Immature natural killer cell (primary cell): ENCODE results near the gene TMEM266. TPM values are rescaled to one million over a fixed set of nuclear protein-coding genes. Genes with fewer than 3 reads are reported as not detected.

Experiments
- DNase-seq, 3 donors: peaks; one replicate each; pipeline ENCODE4 v3.0.0; 2022; ENCODE audit warnings: mixed read lengths in 1 of 3
- H3K27ac Mint-ChIP-seq, 6 donors: one replicate each; pipeline ENCODE4 v1.8.0; 2020; ENCODE audit warnings: mixed read lengths in 6 of 6, mild to moderate bottlenecking in 5 of 6, inconsistent platforms in 4 of 6, moderate library complexity in 3 of 6
- H3K27me3 Mint-ChIP-seq, 3 donors: one replicate each; pipeline ENCODE4 v1.8.0; 2020 to 2021; ENCODE audit warnings: low read depth in 3 of 3, mild to moderate bottlenecking in 3 of 3, mixed read lengths in 3 of 3, moderate library complexity in 3 of 3, inconsistent platforms in 1 of 3
- H3K36me3 Mint-ChIP-seq, 3 donors: one replicate each; pipeline ENCODE4 v1.8.0; 2020; ENCODE audit warnings: mixed read lengths in 3 of 3, inconsistent platforms in 2 of 3, mild to moderate bottlenecking in 2 of 3
- H3K4me1 Mint-ChIP-seq, 2 donors: one replicate each; pipeline ENCODE4 v1.8.0; 2020; ENCODE audit warnings: inconsistent platforms in 2 of 2, mild to moderate bottlenecking in 2 of 2, mixed read lengths in 2 of 2, moderate library complexity in 1 of 2
- H3K4me3 Mint-ChIP-seq, 5 donors: one replicate each; pipeline ENCODE4 v1.8.0; 2020; ENCODE audit warnings: mild to moderate bottlenecking in 5 of 5, mixed read lengths in 5 of 5, inconsistent platforms in 3 of 5, moderate library complexity in 3 of 5
- H3K9me3 Mint-ChIP-seq, 6 donors: one replicate each; pipeline ENCODE4 v1.8.0; 2020; ENCODE audit warnings: mild to moderate bottlenecking in 6 of 6, mixed read lengths in 6 of 6, inconsistent platforms in 4 of 6, moderate library complexity in 3 of 6
- polyA plus RNA-seq, 3 donors: library from polyadenylated mRNA; unstranded; fragments of 300-500 nt; fragmentation: Illumina TruSeq; gene quantifications; one replicate each; pipeline ENCODE4 v1.2.3, GENCODE V29; 2021

Gene TMEM266
- polyA plus RNA-seq, 3 donors from 2014 or later, result not detected

DNA sequence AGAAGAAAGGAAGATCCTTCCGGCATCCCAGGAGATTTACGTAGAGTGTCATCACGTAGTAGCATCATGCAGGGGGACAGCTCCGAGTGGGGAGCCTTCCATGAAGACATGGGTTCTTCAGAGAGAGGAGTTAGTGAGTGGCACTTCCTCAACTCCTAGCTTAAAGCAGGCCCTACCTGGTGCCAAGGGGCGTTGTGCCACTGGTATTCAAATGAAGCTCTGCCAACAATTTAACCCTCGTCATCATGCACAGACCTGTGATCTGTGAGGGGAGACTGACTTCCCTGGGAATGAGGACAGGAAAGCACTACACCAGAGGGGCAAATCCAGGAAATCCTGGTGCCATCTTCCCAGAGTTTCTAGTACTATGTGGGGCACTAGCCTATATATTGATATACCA, 59.0 kb downstream of the TMEM266 start:
- no peaks in the 10 kb centered on the region for H3K4me1 Mint-ChIP-seq
- H3K27me3 Mint-ChIP-seq, result peaks cover 0 to 6% (median 0%) of the 10 kb centered on the region in 3 donors
- DNase-seq, result no peak
- H3K36me3 Mint-ChIP-seq, result no peaks in the 10 kb centered on the region
- H3K9me3 Mint-ChIP-seq, result no peaks in the 10 kb centered on the region
- H3K27ac Mint-ChIP-seq, result no peak overlapping the region
- H3K4me3 Mint-ChIP-seq, result no peak overlapping the region

DNA sequence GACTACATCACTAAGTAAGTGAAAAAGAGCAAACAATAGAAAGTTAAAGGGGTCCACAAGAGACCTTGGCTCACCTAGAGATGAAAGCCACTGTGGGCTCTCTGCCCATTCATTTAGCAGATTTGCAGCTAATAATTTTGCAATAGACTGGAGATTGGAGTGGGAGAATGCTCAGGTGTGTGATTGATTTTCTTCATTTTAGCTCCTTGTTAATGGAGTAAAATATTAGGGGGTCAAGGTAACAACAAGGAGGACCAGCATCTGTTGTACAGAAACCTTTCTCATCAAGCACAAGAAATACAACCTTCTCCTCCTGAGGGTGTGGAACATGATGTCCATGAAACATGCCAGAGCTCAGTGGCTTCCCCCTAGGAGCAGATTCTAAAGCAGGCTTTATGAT, 63.2 kb downstream of the TMEM266 start:
- Mint-ChIP-seq H3K4me1 (no peaks in the 10 kb centered on the region), H3K9me3 (no peaks in the 10 kb centered on the region)

DNA sequence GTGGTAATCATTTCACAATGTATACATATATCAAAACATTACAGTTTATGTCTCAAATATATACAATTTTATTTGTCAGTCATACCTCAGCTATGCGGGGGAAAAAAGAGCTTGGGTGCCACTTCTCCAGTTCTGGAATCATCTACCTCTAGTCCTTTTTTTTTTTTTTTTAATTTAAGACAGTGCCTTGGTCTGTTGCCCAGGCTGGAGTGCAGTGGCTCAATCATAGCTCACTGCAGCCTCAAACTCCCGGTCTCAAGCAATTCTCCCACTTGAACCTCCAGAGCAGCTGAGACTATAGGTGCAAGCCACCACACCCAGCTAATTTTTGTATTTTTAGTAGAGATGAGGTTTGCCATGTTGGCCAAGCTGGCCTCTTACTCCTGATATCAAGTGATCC, 67.4 kb downstream of the TMEM266 start:
- no peaks in the 10 kb centered on the region for H3K36me3 Mint-ChIP-seq
- no peak overlapping the region for H3K27ac Mint-ChIP-seq
- DNase-seq, result no peak
- no peak overlapping the region for H3K4me3 Mint-ChIP-seq
- H3K9me3 Mint-ChIP-seq, result no peaks in the 10 kb centered on the region
- no peaks in the 10 kb centered on the region for H3K4me1 Mint-ChIP-seq
- peaks cover 1 to 11% (median 5%) of the 10 kb centered on the region in 3 donors for H3K27me3 Mint-ChIP-seq

More for the DNA sequence above, 63.2 kb downstream of the TMEM266 start:
- peaks cover 0 to 7% (median 1%) of the 10 kb centered on the region in 3 donors for H3K27me3 Mint-ChIP-seq
- H3K36me3 Mint-ChIP-seq, result no peaks in the 10 kb centered on the region
- no peak for DNase-seq
- no peak overlapping the region for H3K27ac Mint-ChIP-seq
- H3K4me3 Mint-ChIP-seq, result no peak overlapping the region

DNA sequence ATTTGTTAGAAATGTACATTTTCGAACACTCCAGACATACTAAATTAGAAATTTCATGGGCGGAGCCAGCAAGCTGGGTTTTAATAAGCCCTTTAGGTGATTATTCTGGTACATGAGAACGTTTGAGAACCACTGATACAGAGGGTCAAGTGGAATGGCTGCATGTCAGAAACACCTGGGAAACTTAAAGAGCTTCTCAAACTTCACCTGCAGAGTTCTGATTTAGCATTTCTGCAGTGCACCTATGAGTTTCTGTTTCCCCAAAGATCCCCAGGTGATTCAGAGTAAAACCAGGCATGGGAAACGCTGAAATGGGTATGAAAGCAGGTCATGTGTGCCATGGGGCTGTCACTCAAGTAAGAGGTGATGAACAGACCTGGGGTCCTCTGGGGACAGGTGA, 68.1 kb downstream of the TMEM266 start:
- no peak overlapping the region for H3K4me3 Mint-ChIP-seq
- H3K27me3 Mint-ChIP-seq, result peaks cover 1 to 11% (median 5%) of the 10 kb centered on the region in 3 donors
- H3K9me3 Mint-ChIP-seq, result no peaks in the 10 kb centered on the region
- DNase-seq, result no peak
- H3K27ac Mint-ChIP-seq, result no peak overlapping the region
- H3K36me3 Mint-ChIP-seq, result no peaks in the 10 kb centered on the region
- H3K4me1 Mint-ChIP-seq, result no peaks in the 10 kb centered on the region

DNA sequence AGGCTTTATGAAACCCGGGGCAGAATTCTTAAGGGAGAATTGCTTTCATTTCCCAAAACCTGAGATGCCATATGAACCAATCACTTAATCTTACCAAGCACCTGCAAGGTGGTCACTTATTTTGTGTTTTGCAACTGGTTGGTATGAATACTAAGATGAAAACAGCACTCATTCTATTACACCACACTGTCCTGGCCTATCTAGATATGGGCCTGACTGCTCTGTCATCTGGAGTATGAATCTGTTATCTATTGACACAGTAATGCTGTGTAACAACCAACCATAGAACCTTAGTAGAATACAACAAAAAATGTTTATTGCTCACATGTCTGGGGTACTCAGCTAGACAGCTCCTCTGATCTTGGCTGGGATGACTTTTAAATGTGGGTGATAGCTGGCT, 74.8 kb downstream of the TMEM266 start:
- H3K36me3 Mint-ChIP-seq, result no peaks in the 10 kb centered on the region
- H3K9me3 Mint-ChIP-seq, result no peaks in the 10 kb centered on the region
- H3K4me1 Mint-ChIP-seq, result no peaks in the 10 kb centered on the region
- H3K4me3 Mint-ChIP-seq, result no peak overlapping the region
- no peak overlapping the region for H3K27ac Mint-ChIP-seq
- DNase-seq, result no peak
- H3K27me3 Mint-ChIP-seq, result peaks cover 0 to 6% (median 5%) of the 10 kb centered on the region in 3 donors

DNA sequence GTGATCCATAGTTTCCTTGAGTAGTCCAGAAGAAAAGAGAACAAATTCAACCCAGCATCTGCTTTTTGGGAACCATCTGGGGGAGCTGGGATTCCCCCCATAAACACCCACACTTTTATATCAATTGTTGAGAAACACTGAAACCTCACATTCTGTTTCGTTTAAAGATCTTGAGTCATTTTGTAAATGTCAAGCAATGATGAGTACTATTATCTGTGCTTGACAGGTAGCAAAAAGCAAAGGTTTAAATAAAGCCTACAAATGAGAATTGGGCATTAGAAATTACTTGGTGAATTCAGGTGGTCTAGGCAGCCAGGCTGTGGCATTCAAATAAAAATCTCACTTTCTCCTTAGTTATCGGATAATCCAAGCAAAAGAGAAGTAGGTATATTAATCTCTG, 75.7 kb downstream of the TMEM266 start:
- Mint-ChIP-seq H3K4me1 (no peaks in the 10 kb centered on the region), H3K9me3 (no peaks in the 10 kb centered on the region), H3K27ac (no peak overlapping the region), H3K27me3 (peaks cover under 1 to 6% (median 2%) of the 10 kb centered on the region in 3 donors), H3K36me3 (no peaks in the 10 kb centered on the region), H3K4me3 (no peak overlapping the region)
- no peak for DNase-seq

DNA sequence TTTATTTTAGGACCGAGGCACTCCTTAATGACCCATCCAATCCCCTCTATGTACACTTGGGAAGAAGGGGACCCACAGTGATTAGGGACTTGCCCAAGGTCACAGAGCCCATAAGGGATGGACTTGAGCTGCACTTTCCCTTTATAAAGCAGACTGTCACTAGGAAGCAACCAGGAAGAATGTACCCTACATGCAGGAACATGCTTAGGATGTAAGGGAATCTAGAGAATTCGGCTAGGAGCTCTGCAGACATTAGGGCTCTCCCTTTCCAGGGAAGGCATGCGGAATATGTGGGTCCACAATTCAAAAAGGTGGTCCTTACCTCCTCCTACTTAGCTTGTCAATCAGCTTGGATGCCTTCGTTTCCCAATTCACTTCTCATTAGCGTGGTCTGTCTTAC, 78.7 kb downstream of the TMEM266 start:
- DNase-seq, result no peak
- no peak overlapping the region for H3K27ac Mint-ChIP-seq
- H3K9me3 Mint-ChIP-seq, result no peaks in the 10 kb centered on the region
- no peaks in the 10 kb centered on the region for H3K36me3 Mint-ChIP-seq
- no peaks in the 10 kb centered on the region for H3K4me1 Mint-ChIP-seq
- no peak overlapping the region for H3K4me3 Mint-ChIP-seq
- H3K27me3 Mint-ChIP-seq, result peaks cover 2 to 6% (median 4%) of the 10 kb centered on the region in 3 donors

DNA sequence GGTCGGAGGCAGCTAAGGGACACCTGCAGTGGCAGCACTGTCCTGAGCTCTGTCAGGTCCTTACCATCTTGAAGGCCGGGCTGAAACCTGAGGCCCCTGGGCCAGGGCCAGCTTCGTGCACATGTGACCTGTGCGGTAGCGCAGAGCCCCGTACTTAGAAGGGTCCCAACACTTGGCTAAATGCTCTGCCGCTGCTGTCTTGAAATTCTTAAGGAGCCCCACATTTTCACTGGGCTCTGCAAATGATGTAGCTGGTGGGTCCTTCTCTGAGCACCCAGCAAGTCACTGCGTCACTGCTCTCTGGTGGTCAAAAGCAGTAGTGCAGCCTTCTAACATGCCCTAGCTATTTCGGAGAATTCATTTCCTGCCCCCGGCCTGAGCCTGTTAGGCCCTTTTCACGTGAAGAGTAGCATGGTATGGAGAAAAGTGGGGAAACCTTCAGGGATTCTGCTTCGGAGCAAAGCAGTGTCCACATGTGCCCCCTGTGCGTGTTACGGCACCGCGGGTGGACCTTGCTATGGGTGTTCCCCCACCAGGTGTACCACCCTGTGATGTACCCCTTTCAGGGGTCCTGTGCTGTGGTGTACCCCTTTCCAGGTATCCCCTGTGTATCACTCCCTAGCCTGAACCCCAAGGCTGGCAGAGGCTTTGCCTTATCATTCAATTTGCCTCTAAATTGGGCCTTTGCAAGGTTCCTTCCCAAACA, 79.7 kb downstream of the TMEM266 start:
- peaks cover 4 to 7% (median 6%) of the 10 kb centered on the region in 3 donors for H3K27me3 Mint-ChIP-seq
- H3K4me3 Mint-ChIP-seq, result no peak overlapping the region
- H3K9me3 Mint-ChIP-seq, result no peaks in the 10 kb centered on the region
- H3K36me3 Mint-ChIP-seq, result no peaks in the 10 kb centered on the region
- no peak overlapping the region for H3K27ac Mint-ChIP-seq
- no peaks in the 10 kb centered on the region for H3K4me1 Mint-ChIP-seq
- DNase-seq, result peak; percentile 39 to 50 (median 46)

DNA sequence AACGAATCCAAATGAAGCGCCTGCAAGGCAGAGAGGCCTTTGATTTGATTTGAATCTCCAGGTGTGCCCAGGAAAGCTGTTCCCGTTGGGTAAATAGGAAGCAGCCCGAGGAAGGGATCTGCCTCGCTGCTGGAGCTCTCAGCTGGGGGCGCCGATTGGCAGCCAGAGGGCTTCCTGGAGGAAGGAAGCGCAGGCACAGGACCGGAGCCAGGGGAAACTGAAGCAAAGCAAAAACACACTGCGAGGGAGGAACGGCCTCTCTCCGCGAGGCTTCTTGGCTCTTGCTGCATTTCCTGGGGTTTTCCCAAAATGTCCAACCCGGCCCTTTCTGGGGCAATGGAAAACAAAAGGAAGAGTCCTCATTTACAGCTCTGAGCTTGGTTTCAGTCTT, 80.3 kb downstream of the TMEM266 start:
- Mint-ChIP-seq H3K27me3 (peaks cover 4 to 7% (median 5%) of the 10 kb centered on the region in 3 donors), H3K27ac (no peak overlapping the region), H3K4me3 (no peak overlapping the region), H3K36me3 (no peaks in the 10 kb centered on the region), H3K4me1 (no peaks in the 10 kb centered on the region), H3K9me3 (no peaks in the 10 kb centered on the region)
- no peak for DNase-seq

DNA sequence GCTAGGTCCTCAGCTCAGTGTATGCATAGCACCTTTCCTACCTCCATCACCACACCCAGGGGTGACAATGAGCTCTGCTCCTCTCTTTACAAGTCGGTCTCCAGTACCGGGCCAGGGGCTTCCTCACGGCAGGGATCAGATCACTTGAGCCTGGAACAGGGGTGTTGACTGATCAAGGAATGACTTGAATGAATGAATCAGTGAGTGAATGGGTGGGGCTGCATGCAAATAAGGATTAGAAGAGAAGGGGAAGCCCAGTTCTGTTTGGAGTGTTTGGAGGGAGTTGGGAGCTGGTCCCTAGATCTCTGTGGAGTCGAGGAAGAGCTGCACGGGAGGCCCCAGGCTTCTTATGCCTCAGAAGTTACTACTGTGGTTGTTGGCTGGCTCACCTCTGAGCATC, 87.0 kb downstream of the TMEM266 start:
- Mint-ChIP-seq H3K4me3 (no peak overlapping the region), H3K27ac (no peak overlapping the region), H3K27me3 (peaks cover 2 to 7% (median 3%) of the 10 kb centered on the region in 3 donors), H3K4me1 (peaks cover 0 to 8% of the 10 kb centered on the region in 2 donors), H3K36me3 (no peaks in the 10 kb centered on the region), H3K9me3 (no peaks in the 10 kb centered on the region)
- DNase-seq, result no peak

DNA sequence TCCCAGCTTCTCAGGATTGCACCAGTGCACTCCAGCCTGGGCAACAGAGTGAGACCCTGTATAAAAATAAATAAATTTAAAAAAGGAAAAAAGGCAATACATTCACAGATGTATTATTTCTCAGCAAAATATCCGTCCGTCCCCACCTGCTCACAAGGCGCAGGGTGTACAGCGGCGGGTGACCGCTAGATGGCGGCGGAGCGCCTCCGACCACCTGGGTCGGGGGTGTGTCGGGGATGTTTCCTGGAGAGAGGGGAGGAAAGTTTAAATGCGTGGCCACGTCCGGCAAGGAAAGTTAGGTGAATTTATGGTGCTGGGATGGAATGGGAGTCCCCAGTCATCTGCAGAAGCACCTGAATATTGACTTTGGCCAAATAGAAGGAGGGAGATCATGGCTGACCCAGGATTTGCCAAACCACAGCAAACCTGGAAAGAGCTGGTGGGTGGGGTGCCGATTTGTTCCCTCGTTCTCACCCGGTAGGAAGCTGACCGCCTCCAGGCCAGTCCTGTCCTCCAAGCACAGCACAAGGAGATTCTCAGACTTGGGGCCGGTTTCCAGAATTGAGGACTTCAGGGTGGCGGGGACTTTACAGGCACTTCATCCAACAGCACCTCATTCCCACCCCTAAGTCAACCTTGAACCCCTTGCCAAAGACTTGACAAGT, 88.3 kb downstream of the TMEM266 start:
- Mint-ChIP-seq H3K27me3 (peaks cover 2 to 5% (median 3%) of the 10 kb centered on the region in 3 donors), H3K27ac (peak overlapping the region in 1 of 6 donors; percentile 25), H3K9me3 (no peaks in the 10 kb centered on the region), H3K4me3 (peak overlapping the region in 1 of 5 donors; percentile 14), H3K36me3 (no peaks in the 10 kb centered on the region), H3K4me1 (peaks cover 0 to 8% of the 10 kb centered on the region in 2 donors)
- DNase-seq, result peak; percentile 28 to 45 (median 38)

DNA sequence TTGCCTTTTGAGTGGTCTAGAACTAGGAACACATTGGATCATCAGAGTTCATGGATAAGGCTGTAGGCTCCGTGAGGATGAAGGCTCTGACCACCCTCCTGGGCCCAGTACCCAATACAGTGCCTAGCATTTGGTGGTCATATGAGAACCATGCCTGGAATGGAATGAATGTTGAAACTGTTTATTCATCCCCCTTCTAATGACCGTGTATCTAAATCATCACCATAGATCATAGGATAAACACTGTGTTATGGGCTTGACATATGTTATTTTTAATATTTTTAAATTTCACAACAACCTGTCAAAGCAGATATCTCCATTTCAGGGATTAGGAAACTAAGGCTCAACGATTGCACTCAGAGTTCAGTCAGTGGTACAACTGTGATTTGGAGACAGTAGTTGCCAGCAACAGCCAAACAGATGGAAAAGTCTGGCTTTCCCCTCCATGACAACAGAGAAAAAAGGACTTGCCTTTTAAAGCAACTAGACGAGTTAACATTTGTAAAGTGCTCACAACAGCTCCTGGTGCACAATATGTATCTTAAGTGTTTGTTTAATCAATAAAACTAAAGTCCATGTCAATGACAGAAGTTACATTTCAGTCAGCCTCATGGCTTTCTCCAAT, 89.6 kb downstream of the TMEM266 start:
- DNase-seq, result no peak
- Mint-ChIP-seq H3K27me3 (peaks cover 1 to 3% (median 2%) of the 10 kb centered on the region in 3 donors), H3K27ac (no peak overlapping the region), H3K4me1 (peaks cover 0 to 10% of the 10 kb centered on the region in 2 donors), H3K9me3 (no peaks in the 10 kb centered on the region), H3K36me3 (no peaks in the 10 kb centered on the region), H3K4me3 (no peak overlapping the region)

DNA sequence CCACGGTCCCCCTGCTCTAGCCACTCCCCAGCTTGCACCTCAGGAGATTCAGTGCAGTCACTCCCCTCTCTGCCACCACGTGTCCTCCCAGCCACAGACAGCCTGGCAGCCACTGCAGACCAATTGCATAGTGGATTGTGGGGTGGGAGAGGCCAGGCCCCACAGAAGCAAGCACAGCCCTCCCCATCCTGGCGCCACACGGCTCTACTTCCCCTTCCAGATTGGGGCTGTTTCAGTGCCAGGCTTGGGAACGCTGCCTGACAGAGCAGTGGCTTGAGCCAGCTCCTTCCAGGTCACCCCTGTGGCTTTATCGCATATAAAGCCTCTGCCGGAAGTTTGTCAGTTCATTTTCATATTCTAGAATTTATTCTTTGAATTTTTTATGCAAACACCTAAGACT, 90.7 kb downstream of the TMEM266 start:
- no peak overlapping the region for H3K27ac Mint-ChIP-seq
- DNase-seq, result peak in 1 of 3 donors; percentile 5
- H3K4me1 Mint-ChIP-seq, result peaks cover 0 to 10% of the 10 kb centered on the region in 2 donors

DNA sequence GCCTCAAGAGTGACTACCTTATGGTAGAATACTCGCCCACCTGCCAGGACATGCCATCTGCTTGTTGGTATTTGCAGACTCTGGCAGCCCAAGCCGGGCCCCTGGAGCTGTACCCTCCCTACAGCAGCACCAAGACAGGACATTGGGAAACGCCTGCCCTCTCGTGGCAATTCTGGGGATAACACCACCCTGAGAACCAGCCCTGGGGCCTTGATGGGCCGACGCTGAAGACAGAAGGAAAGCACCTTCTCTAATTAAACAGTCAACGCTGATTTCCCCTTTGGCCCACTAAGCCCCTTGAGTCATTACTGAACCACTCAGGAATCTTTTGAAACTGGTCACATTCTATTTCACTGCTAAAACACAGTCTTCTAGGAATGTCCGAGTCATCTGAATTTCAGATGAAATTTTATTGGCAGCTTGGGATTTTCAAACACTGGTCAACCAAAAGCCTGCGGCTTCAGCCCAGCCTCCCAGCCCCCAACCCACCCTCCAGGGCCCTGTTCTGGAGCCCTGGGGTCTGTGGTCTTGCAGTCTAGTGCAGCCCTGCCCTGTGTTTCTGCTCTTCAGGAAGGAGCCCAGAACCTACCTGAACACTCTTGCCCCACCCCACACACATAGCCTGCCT, 91.3 kb downstream of the TMEM266 start:
- peaks cover 0 to 3% (median 2%) of the 10 kb centered on the region in 3 donors for H3K27me3 Mint-ChIP-seq
- peak; percentile 44 to 55 (median 45) for DNase-seq
- peak overlapping the region in 1 of 6 donors; percentile 29 for H3K27ac Mint-ChIP-seq
- no peaks in the 10 kb centered on the region for H3K36me3 Mint-ChIP-seq
- H3K4me3 Mint-ChIP-seq, result peak overlapping the region in 3 of 5 donors; percentile 27 to 47 (median 38)
- H3K4me1 Mint-ChIP-seq, result peaks cover 0 to 10% of the 10 kb centered on the region in 2 donors
- no peaks in the 10 kb centered on the region for H3K9me3 Mint-ChIP-seq

More for the DNA sequence above, 90.7 kb downstream of the TMEM266 start:
- peaks cover 0 to 3% (median 2%) of the 10 kb centered on the region in 3 donors for H3K27me3 Mint-ChIP-seq
- H3K36me3 Mint-ChIP-seq, result no peaks in the 10 kb centered on the region
- no peaks in the 10 kb centered on the region for H3K9me3 Mint-ChIP-seq
- H3K4me3 Mint-ChIP-seq, result peak overlapping the region in 2 of 5 donors; percentile 38 to 47
